ENCODE results near the gene ATP8A2. TPM values are rescaled to one million over a fixed set of nuclear protein-coding genes. Genes with fewer than 3 reads are reported as not detected.

The ATP8A2 gene
- total and polyA plus RNA-seq, 10 of the 15 experiments (the other 5 are each of a cell fraction or from before 2014, with no cell fraction given): 0.01 to 0.04 (median 0.04) TPM; not detected in 7

DNA sequence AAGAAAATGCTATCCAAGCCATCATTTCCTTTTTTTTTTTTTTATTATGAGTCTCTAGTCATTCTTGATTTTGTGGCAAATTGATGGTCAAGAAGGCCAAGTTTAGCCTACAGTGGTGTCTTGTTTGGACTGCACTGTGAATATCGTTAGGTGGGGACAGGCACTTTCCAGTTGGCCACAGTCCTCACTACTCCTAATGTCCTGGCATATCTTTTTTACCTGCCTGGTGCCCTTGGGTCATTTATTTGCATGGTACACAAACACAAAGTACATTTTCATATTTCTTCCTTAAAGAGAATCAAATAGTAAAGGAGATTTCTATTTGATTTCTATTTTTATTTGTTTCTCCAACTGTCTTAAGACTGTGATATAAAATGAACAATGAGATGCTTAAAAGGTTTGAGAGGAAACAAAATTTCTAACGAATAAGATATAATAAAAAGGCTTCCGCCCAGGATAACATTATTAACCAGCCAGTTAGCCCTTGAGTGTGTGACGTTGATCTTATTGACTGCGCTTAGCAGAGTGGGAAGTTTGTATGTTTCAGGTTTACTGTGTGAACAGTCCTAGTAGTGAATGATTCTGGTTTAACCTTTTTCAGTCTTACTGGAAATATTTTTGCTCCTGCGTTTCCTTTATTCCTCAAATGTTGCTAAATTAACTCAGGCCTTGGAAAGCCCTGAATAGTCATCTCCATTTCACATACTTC lies 312.0 kb downstream of the ATP8A2 start:
- in situ Hi-C loops (cut with MboI): no loop called here
- no peaks in the 10 kb centered on the region for H3K36me3 ChIP-seq (ENCODE audit: control insufficient read depth in 2 of 2, insufficient read depth in 2 of 2, low read length in 1 of 2)
- RAD21 ChIA-PET (ENCODE audit: unreplicated experiment): no interaction called here
- CTCF ChIA-PET: no interaction called here
- FAIRE-seq: no peak
- H3K4me2 ChIP-seq (ENCODE audit: control insufficient read depth, insufficient read depth): no peak overlapping the region
- H3K9ac ChIP-seq (ENCODE audit: control insufficient read depth, insufficient read depth, low read length): no peak overlapping the region
- no peaks in the 10 kb centered on the region for H3K79me2 ChIP-seq (ENCODE audit: control insufficient read depth, insufficient read depth, low read length)
- H3K27ac ChIP-seq (ENCODE audit: control insufficient read depth, insufficient read depth): no peak overlapping the region
- DNase-seq (ENCODE audit: low read depth, low spot score): no peak
- BruUV-seq (replicated peaks): no TSS peak
- no peaks in the 10 kb centered on the region for H3K4me1 ChIP-seq (ENCODE audit: control insufficient read depth, insufficient read depth, low read length)
- no peaks in the 10 kb centered on the region for H3K27me3 ChIP-seq (replicated peaks in 1 of 2; ENCODE audit: control insufficient read depth in 2 of 2, insufficient read depth in 2 of 2, low read length in 1 of 2)
- no peak overlapping the region for H3K4me3 ChIP-seq
- intact Hi-C loops (cut with micrococcal nuclease; ENCODE audit: unreplicated experiment): no loop called here
- no peaks in the 10 kb centered on the region for H4K20me1 ChIP-seq (ENCODE audit: control insufficient read depth, insufficient read depth)
- H2AFZ ChIP-seq (ENCODE audit: control insufficient read depth, low read depth, low read length): no peak overlapping the region
- POLR2A ChIA-PET: no interaction called here
- 30% methylated on average over 6 of the region's 6 CpGs for WGBS (ENCODE audit: insufficient coverage, insufficient replicate concordance, low lambda C conversion rate, missing lambda C conversion rate)
- ATAC-seq: no peak
- H3K9me3 ChIP-seq (replicated peaks; ENCODE audit: control insufficient read depth, insufficient read depth, low read length): no peaks in the 10 kb centered on the region
- SMC1A ChIA-PET (ENCODE audit: uncharacterized antibody, unreplicated experiment): no interaction called here
- TF ChIP-seq IRF3 (IDR thresholded peaks at IDR 0.05) (no peak), GATAD2B (conservative IDR thresholded peaks at IDR 0.05; ENCODE audit: low read depth) (no peak), NFIC (IDR thresholded peaks at IDR 0.05; ENCODE audit: low read depth, low read length) (no peak), RFX5 (IDR thresholded peaks at IDR 0.05; ENCODE audit: low read depth, low read length) (no peak), NFXL1 (IDR thresholded peaks at IDR 0.05; ENCODE audit: borderline replicate concordance) (no peak), NFYB (IDR thresholded peaks at IDR 0.05; ENCODE audit: insufficient read depth, low read depth, low read length) (no peak), CEBPB (IDR thresholded peaks at IDR 0.05; ENCODE audit: borderline replicate concordance in 1 of 2, low read depth in 2 of 2, low read length in 2 of 2) (no peak), SUPT20H (IDR thresholded peaks at IDR 0.05; ENCODE audit: borderline replicate concordance, control insufficient read depth, low read depth, low read length) (no peak), MEF2B (IDR thresholded peaks at IDR 0.05; ENCODE audit: partially characterized antibody, poor library complexity, severe bottlenecking) (no peak), ZNF622 (IDR thresholded peaks at IDR 0.05) (no peak), FOXM1 (IDR thresholded peaks at IDR 0.05; ENCODE audit: low read depth, low read length) (no peak)
- TF ChIP-seq, protein P1, sequence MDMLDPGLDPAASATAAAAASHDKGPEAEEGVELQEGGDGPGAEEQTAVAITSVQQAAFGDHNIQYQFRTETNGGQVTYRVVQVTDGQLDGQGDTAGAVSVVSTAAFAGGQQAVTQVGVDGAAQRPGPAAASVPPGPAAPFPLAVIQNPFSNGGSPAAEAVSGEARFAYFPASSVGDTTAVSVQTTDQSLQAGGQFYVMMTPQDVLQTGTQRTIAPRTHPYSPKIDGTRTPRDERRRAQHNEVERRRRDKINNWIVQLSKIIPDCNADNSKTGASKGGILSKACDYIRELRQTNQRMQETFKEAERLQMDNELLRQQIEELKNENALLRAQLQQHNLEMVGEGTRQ (IDR thresholded peaks at IDR 0.05; ENCODE audit: borderline replicate concordance, low read depth, low read length): no peak
- TF ChIP-seq, protein P2, sequence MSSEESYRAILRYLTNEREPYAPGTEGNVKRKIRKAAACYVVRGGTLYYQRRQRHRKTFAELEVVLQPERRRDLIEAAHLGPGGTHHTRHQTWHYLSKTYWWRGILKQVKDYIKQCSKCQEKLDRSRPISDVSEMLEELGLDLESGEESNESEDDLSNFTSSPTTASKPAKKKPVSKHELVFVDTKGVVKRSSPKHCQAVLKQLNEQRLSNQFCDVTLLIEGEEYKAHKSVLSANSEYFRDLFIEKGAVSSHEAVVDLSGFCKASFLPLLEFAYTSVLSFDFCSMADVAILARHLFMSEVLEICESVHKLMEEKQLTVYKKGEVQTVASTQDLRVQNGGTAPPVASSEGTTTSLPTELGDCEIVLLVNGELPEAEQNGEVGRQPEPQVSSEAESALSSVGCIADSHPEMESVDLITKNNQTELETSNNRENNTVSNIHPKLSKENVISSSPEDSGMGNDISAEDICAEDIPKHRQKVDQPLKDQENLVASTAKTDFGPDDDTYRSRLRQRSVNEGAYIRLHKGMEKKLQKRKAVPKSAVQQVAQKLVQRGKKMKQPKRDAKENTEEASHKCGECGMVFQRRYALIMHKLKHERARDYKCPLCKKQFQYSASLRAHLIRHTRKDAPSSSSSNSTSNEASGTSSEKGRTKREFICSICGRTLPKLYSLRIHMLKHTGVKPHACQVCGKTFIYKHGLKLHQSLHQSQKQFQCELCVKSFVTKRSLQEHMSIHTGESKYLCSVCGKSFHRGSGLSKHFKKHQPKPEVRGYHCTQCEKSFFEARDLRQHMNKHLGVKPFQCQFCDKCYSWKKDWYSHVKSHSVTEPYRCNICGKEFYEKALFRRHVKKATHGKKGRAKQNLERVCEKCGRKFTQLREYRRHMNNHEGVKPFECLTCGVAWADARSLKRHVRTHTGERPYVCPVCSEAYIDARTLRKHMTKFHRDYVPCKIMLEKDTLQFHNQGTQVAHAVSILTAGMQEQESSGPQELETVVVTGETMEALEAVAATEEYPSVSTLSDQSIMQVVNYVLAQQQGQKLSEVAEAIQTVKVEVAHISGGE (CRISPR knock-in tag; IDR thresholded peaks at IDR 0.05): no peak
- TF ChIP-seq, protein P3, sequence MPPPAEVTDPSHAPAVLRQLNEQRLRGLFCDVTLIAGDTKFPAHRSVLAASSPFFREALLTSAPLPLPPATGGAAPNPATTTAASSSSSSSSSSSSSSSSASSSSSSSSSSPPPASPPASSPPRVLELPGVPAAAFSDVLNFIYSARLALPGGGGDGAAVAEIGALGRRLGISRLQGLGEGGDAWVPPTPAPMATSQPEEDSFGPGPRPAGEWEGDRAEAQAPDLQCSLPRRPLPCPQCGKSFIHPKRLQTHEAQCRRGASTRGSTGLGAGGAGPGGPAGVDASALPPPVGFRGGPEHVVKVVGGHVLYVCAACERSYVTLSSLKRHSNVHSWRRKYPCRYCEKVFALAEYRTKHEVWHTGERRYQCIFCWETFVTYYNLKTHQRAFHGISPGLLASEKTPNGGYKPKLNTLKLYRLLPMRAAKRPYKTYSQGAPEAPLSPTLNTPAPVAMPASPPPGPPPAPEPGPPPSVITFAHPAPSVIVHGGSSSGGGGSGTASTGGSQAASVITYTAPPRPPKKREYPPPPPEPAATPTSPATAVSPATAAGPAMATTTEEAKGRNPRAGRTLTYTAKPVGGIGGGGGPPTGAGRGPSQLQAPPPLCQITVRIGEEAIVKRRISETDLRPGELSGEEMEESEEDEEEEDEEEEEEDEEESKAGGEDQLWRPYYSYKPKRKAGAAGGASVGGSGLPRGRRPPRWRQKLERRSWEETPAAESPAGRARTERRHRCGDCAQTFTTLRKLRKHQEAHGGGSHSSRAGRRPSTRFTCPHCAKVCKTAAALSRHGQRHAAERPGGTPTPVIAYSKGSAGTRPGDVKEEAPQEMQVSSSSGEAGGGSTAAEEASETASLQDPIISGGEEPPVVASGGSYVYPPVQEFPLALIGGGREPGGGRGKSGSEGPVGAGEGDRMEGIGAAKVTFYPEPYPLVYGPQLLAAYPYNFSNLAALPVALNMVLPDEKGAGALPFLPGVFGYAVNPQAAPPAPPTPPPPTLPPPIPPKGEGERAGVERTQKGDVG (CRISPR knock-in tag; IDR thresholded peaks at IDR 0.05): no peak

Data from GM12878 (cell line).